Activated CD4-positive, CD25-positive, alpha-beta regulatory T cell treated with anti-CD3 and anti-CD28 coated beads, Interleukin-2, amount 50 U/mL, for 72 hours (primary cell): ENCODE data around the gene GRIK5.

ENCODE experiments used
- DNase-seq: peaks from one replicate; pipeline ENCODE4 v3.0.0; 2021

GRIK5 gene

GRCh38 chr19:42093926-42094325 is 23.9 kb upstream of the GRIK5 start:
- DNase-seq = no peak

- no peak for DNase-seq
Measured at GRCh38 chr19:42093505-42093904, 23.5 kb upstream of the GRIK5 start.

DNA sequence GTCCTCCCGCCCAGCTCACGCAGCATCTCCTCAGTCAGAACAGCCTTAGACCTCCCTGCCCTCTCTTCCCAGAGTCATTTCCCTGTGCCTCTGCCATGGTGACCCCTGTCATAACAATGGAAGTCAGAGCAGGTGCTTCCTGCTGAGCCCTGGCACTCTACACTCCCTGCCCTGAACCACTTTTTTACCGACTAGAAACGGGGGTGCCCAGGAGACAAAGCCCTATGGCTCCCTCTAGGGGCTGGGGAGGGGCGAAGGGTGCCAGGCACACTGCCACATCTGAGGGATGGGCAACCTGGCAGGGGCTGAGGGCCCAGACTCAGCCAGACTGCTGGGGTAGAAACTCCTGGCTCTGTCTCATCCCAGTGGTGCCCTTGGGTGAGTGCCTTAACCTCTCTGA is 22.3 kb upstream of the GRIK5 start:
- DNase-seq = no peak

DNA sequence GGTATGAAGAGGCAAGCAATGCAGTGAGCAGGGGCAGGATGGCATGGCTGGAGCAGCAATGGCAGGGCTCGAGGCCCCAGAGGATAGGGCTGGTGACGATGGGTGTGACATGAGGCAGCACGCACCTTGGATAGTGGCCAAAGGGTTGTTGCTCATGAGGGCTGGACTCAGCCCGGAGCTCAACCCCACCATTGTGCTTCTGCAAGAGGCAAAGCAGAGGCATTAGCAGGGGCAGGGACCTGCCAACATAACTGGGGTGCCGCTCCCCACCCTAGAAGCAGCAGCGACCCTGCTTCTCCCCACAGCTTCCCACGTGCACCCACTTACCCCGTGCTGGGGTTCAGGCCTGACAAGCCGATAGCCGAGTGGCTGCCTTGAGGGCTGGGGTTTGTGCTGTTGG is 21.7 kb upstream of the GRIK5 start:
- no peak for DNase-seq

- DNase-seq = no peak
Measured at GRCh38 chr19:42091300-42091699, 21.3 kb upstream of the GRIK5 start.

GRCh38 chr19:42090672-42091071 is 20.7 kb upstream of the GRIK5 start:
- DNase-seq = no peak

DNA sequence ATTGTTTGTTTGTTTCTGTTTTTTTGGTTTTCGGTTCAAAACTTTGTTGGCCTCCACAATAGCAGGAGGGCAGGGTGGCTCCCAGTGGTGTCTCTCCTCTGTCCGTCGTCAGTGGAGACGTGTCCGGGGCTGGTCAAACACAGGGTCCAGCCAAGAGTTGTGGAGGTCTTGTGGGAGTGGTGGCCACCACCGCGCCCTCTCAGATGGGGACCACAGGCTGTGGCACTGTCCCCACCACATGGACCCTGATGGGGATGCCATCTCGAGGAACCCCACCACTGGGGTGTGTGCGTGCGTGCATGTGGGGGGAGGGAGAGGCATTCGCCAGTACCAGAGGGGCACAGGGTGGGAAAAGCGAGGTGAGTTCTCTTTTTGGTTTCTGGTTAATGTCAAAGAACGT is 19.8 kb upstream of the GRIK5 start:
- no peak for DNase-seq

DNA sequence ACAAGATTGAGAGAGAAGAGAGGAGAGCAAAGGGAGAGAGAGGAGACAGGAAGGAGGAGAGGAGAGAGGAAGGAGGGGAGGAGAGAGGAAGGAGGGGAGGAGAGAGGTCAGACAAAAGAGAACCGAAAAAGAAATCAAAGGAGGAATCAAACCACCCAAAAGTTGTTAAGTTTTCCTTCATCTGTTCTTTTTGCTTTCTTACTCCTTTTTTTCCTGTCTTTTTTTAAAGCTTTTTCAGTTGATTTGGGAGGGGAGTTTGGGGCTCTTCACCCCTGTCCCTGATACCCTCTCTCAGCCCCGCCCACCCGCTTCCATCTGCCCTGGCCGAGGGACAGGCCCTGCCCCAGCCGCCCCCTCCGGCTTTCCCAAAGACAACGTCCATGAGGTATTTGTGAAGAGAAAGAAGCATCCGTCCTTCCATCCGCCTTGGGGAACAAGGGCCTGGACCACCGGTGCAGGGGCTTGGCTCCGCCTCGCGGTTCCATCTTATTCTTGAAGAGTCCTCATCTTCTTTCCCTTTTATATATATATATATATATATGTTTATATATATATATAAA is 19.3 kb upstream of the GRIK5 start:
- no peak for DNase-seq

DNA sequence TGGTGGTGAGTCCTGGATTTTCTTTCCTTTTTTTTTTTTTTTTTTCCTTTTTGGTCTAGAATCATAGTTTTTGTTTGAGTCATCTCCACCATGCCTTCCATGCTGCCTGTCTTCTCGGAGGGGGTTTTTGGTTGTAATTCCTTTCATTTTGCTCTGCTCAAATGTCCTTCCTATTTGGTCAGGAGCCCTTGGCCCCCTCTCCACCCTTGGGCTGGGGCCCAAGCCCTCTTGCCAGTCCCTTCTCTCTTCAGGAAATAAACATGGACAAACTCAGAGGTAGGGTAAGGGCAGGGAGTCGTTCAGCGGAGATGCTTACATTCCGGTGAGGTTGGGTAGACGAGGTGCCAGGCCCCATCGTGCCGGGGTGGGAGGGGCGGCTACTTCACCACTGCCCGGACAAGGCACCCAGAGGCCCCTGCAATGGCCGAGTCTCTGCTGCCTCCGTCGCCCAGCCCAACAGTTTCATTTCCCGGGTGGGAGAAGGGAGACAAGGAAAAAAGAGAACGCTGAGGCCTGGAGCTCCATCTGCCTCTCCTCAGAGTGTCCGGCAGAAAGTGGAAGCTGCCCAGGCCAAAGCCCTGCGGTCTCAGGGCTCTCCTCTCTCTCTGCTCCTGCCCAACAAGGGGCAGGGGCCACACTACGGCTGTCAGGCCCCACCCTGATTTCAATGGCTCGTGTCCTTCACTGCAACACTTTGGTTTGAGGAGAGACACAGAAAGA is 18.6 kb upstream of the GRIK5 start:
- no peak for DNase-seq

GRCh38 chr19:42086770-42087550 is 17.0 kb upstream of the GRIK5 start:
- no peak for DNase-seq

GRCh38 chr19:42086188-42086736 is 16.3 kb upstream of the GRIK5 start:
- DNase-seq = no peak

DNA sequence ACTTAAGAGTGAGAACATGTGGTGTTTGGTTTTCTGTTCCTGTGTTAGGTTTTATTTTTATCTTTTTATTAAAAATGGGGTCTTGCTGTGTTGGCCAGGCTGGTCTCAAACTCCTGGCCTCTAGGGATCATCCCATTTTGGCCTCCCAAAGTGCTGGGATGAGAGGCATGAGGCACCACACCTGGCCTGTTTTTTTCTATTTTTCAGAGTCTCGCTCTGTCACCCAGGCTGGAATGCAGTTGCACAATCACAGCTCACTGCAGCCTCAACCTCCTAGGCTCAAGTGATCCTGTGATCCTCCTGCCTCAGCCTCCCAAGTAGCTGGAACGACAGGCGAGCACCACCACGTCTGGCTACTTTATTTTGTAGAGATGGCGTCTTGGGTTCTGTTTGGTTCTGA is 13.5 kb upstream of the GRIK5 start:
- DNase-seq = no peak

GRCh38 chr19:42081584-42082203 is 11.7 kb upstream of the GRIK5 start:
- DNase-seq = no peak

GRCh38 chr19:42080764-42081375 is 10.9 kb upstream of the GRIK5 start:
- DNase-seq = no peak

- DNase-seq = no peak
Measured at GRCh38 chr19:42079886-42080763, 10.1 kb upstream of the GRIK5 start.

GRCh38 chr19:42079276-42079669 is 9.3 kb upstream of the GRIK5 start:
- DNase-seq = no peak

- DNase-seq = no peak
Measured at GRCh38 chr19:42078538-42079275, 8.7 kb upstream of the GRIK5 start.

- DNase-seq = no peak
Measured at GRCh38 chr19:42078058-42078457, 8.1 kb upstream of the GRIK5 start.

- no peak for DNase-seq
Measured at GRCh38 chr19:42076380-42076944, 6.5 kb upstream of the GRIK5 start.

DNA sequence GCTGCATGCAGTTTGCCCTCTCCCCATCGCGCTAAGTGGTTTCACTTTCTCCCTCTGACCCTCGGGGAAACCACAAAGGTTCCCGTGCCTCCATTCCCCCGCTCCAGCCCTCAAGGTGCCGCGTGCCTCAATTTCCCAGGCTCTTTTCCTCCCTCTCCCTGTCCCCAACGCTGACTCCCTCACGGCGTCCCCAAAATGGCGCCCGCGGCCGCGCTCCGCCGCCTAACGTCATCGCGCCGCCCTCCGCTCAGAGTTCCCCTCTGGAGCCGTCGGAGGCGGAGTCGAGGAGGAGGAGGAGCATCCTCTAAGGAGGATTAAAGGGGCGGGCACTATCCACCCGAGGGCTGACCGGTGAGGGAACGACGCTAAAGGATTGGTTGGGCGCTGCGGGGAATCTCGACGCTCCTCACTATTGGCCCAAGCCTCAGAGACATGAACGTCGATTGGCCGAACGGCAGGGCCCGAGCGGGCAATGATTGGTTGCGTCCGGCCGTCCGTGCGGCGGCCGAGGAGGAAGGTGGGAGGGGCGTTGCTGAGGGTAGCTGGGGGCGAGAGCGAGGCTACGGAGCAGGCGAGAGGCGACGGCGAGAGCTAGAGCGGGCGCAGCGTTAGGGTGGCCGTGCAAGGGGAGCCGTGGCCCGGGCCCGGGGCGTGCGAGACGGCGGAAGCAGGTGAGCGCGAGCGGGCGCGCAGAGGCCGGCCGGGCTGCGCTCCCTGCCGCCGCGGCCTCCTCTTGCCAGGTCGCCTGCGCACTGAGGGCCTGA is 5.8 kb upstream of the GRIK5 start, which contains the start of gene ZNF574:
Gene ZNF574 (plus strand): TSS at position 551 of the 764 bp plus-strand sequence. CDS start 2,441 bp downstream, outside the sequence.
- DNase-seq = peak; percentile 98
